Activated CD4-positive, alpha-beta T cell treated with anti-CD3 and anti-CD28 coated beads, Interleukin-2, amount 10 ng/mL, durations not matched to agents 7 days and 5 days (primary cell): ENCODE measurements around the gene HILPDA. TPM values are rescaled to one million over a fixed set of nuclear protein-coding genes. Genes with fewer than 3 reads are reported as not detected.
"Not testable (repeated sequence)": the region's sequence is repeated elsewhere in the genome, so short reads cannot be mapped to it uniquely, and the experiment has no call there.

ENCODE experiments used
- CTCF ChIA-PET: fragments of 350-600 bp; sonication (Branson Sonifier 250); formaldehyde crosslinking; loops from one replicate; lab custom pipeline; 2021; ENCODE audit warnings: antibody characterized with exemption; lab: Charles Lee
- POLR2A ChIA-PET: fragments of 350-600 bp; sonication (Branson Sonifier 250); formaldehyde crosslinking; loops from one replicate; lab custom pipeline; 2021; ENCODE audit warnings: antibody characterized with exemption; lab: Charles Lee
- DNase-seq: peaks from one replicate; pipeline ENCODE4 v3.0.0-alpha.2; 2020
- H3K27ac Mint-ChIP-seq: one replicate; pipeline ENCODE4 v1.8.0; 2021; ENCODE audit warnings: mild to moderate bottlenecking, moderate library complexity, mixed read lengths
- H3K27me3 Mint-ChIP-seq: one replicate; pipeline ENCODE4 v1.8.0; 2021; ENCODE audit warnings: mixed read lengths
- H3K36me3 Mint-ChIP-seq: one replicate; pipeline ENCODE4 v1.8.0; 2021; ENCODE audit warnings: low read depth, mixed read lengths
- H3K4me1 Mint-ChIP-seq: one replicate; pipeline ENCODE4 v1.8.0; 2021; ENCODE audit warnings: mixed read lengths
- H3K4me3 Mint-ChIP-seq: one replicate; pipeline ENCODE4 v1.8.0; 2021; ENCODE audit warnings: mild to moderate bottlenecking, moderate library complexity, mixed read lengths
- H3K9me3 Mint-ChIP-seq: one replicate; pipeline ENCODE4 v1.8.0; 2021; ENCODE audit warnings: mixed read lengths
- total RNA-seq, 2 experiments: library from RNA; stranded (reverse); gene quantifications; one replicate each; pipeline ENCODE4 v1.2.3, GENCODE V29; 2021

Gene HILPDA
- total RNA-seq, 2 experiments from 2014 or later = 10.8 to 11.9 TPM

- Mint-ChIP-seq H3K27me3 (peaks cover 10% of the 10 kb centered on the region), H3K9me3 (no peaks in the 10 kb centered on the region), H3K4me3 (peak overlapping the region; percentile 91), H3K27ac (peak overlapping the region; percentile 93), H3K4me1 (peaks cover 55% of the 10 kb centered on the region), H3K36me3 (peaks cover 6% of the 10 kb centered on the region)
- no peak for DNase-seq
- ChIA-PET CTCF (interaction anchor here (0.7 to 4.8 kb wide), 14 partner anchors 9 to 74 kb away, joined by 3 to 46 read pairs (median 4); partner anchors contain the start of gene METTL2B), POLR2A (interaction anchor here (0.7 to 0.8 kb wide), 2 partner anchors 15 to 26 kb away, joined by 3 to 4 read pairs; no protein-coding TSS in a partner anchor)
Observed at GRCh38 chr7:128454808-128455542, 703 bp upstream of the HILPDA start.

GRCh38 chr7:128456255-128456725 lies 612 bp downstream of the HILPDA start:
- Mint-ChIP-seq H3K4me1 (peaks cover 56% of the 10 kb centered on the region), H3K27ac (peak overlapping the region; percentile 93), H3K27me3 (peaks cover 10% of the 10 kb centered on the region), H3K36me3 (peaks cover 4% of the 10 kb centered on the region), H3K9me3 (no peaks in the 10 kb centered on the region), H3K4me3 (peak overlapping the region; percentile 91)
- ChIA-PET CTCF (interaction anchor here (1.2 to 4.8 kb wide), 3 partner anchors 15 to 73 kb away, joined by 3 to 46 read pairs (median 6); no protein-coding TSS in a partner anchor), POLR2A (no interaction called here)
- DNase-seq = no peak

GRCh38 chr7:128457385-128457784 lies 1.7 kb downstream of the HILPDA start:
- POLR2A ChIA-PET, H3K27me3 Mint-ChIP-seq: not testable (repeated sequence)

DNA sequence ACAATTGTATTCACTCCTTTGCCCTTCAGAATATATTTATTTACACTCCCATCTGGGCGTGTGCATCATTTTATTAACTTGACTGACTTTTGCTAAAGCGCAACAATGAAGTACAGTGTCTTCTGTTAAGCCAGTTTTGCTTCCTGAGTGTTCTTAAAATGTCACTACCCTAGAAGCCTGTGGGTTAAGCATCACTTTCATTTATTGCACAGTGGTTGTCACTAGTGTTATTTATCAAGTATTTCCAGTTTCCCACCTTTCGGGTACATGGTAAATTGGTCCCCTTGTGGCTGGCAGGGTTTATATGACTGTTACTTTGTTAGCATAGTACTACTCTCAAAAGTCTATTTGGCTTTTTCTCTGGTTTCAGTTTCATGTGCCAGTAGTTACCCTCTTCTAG lies 3.3 kb downstream of the HILPDA start:
- Mint-ChIP-seq H3K27me3 (no peaks in the 10 kb centered on the region), H3K9me3 (no peaks in the 10 kb centered on the region), H3K27ac (peak overlapping the region; percentile 74), H3K4me3 (peak overlapping the region; percentile 16), H3K36me3 (peaks cover 10% of the 10 kb centered on the region), H3K4me1 (peaks cover 47% of the 10 kb centered on the region)
- DNase-seq = no peak
- POLR2A ChIA-PET = interaction anchor here (0.7 kb wide), 1 partner anchor 28 kb away, joined by 3 read pairs; no protein-coding TSS in a partner anchor
- CTCF ChIA-PET = interaction anchor here (0.9 to 4.2 kb wide), 5 partner anchors 10 to 474 kb away, joined by 3 to 116 read pairs (median 3); no protein-coding TSS in a partner anchor

More at GRCh38 chr7:128457385-128457784, 1.7 kb downstream of the HILPDA start:
- DNase-seq, H3K36me3 Mint-ChIP-seq, H3K9me3 Mint-ChIP-seq, H3K27ac Mint-ChIP-seq: not testable (repeated sequence)
- peaks cover 51% of the 10 kb centered on the region for H3K4me1 Mint-ChIP-seq
- CTCF ChIA-PET = interaction anchor here (0.6 to 1.6 kb wide), 4 partner anchors 14 to 41 kb away, joined by 3 to 6 read pairs (median 4); no protein-coding TSS in a partner anchor
- peak overlapping the region; percentile 91 for H3K4me3 Mint-ChIP-seq

DNA sequence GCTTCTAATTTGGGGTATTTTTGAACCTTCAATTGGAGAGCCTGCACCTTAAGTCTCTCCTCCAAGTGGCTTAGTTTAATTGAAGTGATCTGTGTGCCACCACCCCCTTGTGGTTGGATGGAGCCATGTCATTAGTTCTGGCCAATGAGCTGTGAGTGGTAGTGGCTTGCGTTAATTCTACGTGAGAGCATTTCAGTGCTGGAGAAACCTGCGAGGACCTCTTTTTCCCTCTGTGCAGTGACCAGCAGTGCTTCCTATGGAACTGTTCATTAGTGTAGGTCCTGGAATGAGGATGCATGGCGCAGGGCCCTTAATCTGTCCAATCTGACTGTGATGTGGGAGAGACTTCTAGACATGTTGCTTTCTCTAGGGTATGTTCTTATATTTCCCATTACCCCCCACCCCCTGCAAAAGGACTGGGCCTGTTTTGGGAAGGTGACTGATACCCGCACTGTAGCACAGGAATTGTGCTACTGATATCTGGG lies 3.8 kb downstream of the HILPDA start:
- peaks cover 12% of the 10 kb centered on the region for H3K36me3 Mint-ChIP-seq
- peak overlapping the region; percentile 73 for H3K27ac Mint-ChIP-seq
- DNase-seq = peak; percentile 80
- H3K4me3 Mint-ChIP-seq = no peak overlapping the region
- ChIA-PET CTCF (interaction anchor here (0.6 to 4.2 kb wide), 11 partner anchors 10 to 474 kb away, joined by 3 to 116 read pairs (median 4); partner anchors contain the start of gene METTL2B), POLR2A (interaction anchor here (0.7 to 1.0 kb wide), 2 partner anchors 16 to 28 kb away, joined by 3 read pairs; no protein-coding TSS in a partner anchor)
- no peaks in the 10 kb centered on the region for H3K9me3 Mint-ChIP-seq
- H3K4me1 Mint-ChIP-seq = peaks cover 47% of the 10 kb centered on the region
- no peaks in the 10 kb centered on the region for H3K27me3 Mint-ChIP-seq

DNA sequence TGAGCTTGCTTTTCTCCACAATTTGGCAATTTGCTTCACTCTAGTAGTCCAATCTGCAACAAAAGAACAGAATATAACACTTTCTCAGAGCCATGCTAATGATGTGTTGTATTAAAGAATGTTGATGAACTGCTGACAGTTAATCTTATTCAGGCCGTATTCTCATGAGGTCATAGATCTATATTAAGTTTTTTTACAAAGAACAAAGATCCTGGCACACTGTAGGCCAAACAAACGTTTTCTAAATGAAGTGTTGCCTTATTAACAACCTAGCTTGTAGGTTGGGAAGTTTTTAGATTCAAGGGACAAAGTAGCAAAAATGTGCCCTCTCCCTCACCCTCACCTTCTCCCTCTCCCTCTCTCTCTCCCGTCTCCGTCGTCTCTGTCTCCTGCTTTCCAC lies 6.8 kb downstream of the HILPDA start:
- no peaks in the 10 kb centered on the region for H3K9me3 Mint-ChIP-seq
- H3K27ac Mint-ChIP-seq = no peak overlapping the region
- ChIA-PET CTCF (interaction anchor here (2.0 to 4.2 kb wide), 2 partner anchors 9 to 34 kb away, joined by 5 to 116 read pairs; no protein-coding TSS in a partner anchor), POLR2A (no interaction called here)
- H3K36me3 Mint-ChIP-seq = peaks cover 14% of the 10 kb centered on the region
- no peak overlapping the region for H3K4me3 Mint-ChIP-seq
- H3K27me3 Mint-ChIP-seq = no peaks in the 10 kb centered on the region
- DNase-seq = no peak
- peaks cover 25% of the 10 kb centered on the region for H3K4me1 Mint-ChIP-seq

GRCh38 chr7:128463345-128463744 lies 7.7 kb downstream of the HILPDA start:
- DNase-seq, CTCF ChIA-PET, H3K27me3 Mint-ChIP-seq: not testable (repeated sequence)

GRCh38 chr7:128463933-128464332 lies 8.3 kb downstream of the HILPDA start:
- H3K27ac Mint-ChIP-seq, H3K4me3 Mint-ChIP-seq, CTCF ChIA-PET, DNase-seq, POLR2A ChIA-PET, H3K27me3 Mint-ChIP-seq, H3K9me3 Mint-ChIP-seq: not testable (repeated sequence)
- H3K4me1 Mint-ChIP-seq = peaks cover 11% of the 10 kb centered on the region
- peaks cover 12% of the 10 kb centered on the region for H3K36me3 Mint-ChIP-seq

More at GRCh38 chr7:128463345-128463744, 7.7 kb downstream of the HILPDA start:
- H3K27ac Mint-ChIP-seq, POLR2A ChIA-PET, H3K9me3 Mint-ChIP-seq, H3K4me3 Mint-ChIP-seq: not testable (repeated sequence)
- H3K36me3 Mint-ChIP-seq = peaks cover 12% of the 10 kb centered on the region
- H3K4me1 Mint-ChIP-seq = peaks cover 17% of the 10 kb centered on the region

DNA sequence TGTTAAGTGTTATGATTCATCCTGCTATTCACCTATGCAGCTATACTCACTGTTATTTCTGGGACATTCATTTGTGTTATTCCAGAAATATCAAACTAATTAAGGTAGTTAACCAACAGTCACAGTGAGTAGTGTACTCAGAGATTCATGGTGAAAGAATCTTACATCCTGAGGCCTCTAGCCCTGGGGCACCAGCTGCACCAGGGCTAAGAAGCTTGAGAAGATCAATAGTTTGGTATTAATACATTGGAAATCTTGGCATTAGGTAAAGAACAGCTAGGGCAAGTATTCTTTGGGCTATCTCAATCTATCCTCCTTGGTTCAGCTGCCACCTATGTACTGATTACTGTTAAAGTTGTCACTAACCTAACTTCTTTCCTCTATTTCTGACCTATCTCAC lies 11.2 kb downstream of the HILPDA start:
- H3K4me1 Mint-ChIP-seq, H3K9me3 Mint-ChIP-seq, H3K4me3 Mint-ChIP-seq, H3K27me3 Mint-ChIP-seq, H3K27ac Mint-ChIP-seq, POLR2A ChIA-PET, CTCF ChIA-PET, DNase-seq: not testable (repeated sequence)
- H3K36me3 Mint-ChIP-seq = peaks cover 12% of the 10 kb centered on the region

- POLR2A ChIA-PET = not testable (repeated sequence)
Observed at GRCh38 chr7:128476402-128477335, 21.0 kb downstream of the HILPDA start, which contains the start of gene METTL2B. TSS of gene METTL2B (plus strand) at chr7:128476748. CDS start at chr7:128476766, 18 bp downstream.

GRCh38 chr7:128477336-128477690 lies 21.6 kb downstream of the HILPDA start:
- H3K9me3 Mint-ChIP-seq, H3K27me3 Mint-ChIP-seq, H3K36me3 Mint-ChIP-seq, POLR2A ChIA-PET, DNase-seq: not testable (repeated sequence)
- H3K27ac Mint-ChIP-seq = peak overlapping the region; percentile 96
- H3K4me1 Mint-ChIP-seq = peaks cover 26% of the 10 kb centered on the region
- peak overlapping the region; percentile 95 for H3K4me3 Mint-ChIP-seq
- CTCF ChIA-PET = interaction anchor here (1.5 kb wide), 1 partner anchor 17 kb away, joined by 5 read pairs; no protein-coding TSS in a partner anchor

More at GRCh38 chr7:128476402-128477335, 21.0 kb downstream of the HILPDA start, which contains the start of gene METTL2B:
- CTCF ChIA-PET = interaction anchor here (0.5 to 1.5 kb wide), 6 partner anchors 16 to 463 kb away, joined by 3 to 5 read pairs (median 4); no protein-coding TSS in a partner anchor
- H3K9me3 Mint-ChIP-seq, H3K36me3 Mint-ChIP-seq, H3K27me3 Mint-ChIP-seq: not testable (repeated sequence)
- Mint-ChIP-seq H3K27ac (peak within 1 kb of the TSS; percentile 96), H3K4me3 (peak within 1 kb of the TSS; percentile 95), H3K4me1 (peaks cover 26% of the 10 kb centered on the region)
- DNase-seq = peak; percentile 95

DNA sequence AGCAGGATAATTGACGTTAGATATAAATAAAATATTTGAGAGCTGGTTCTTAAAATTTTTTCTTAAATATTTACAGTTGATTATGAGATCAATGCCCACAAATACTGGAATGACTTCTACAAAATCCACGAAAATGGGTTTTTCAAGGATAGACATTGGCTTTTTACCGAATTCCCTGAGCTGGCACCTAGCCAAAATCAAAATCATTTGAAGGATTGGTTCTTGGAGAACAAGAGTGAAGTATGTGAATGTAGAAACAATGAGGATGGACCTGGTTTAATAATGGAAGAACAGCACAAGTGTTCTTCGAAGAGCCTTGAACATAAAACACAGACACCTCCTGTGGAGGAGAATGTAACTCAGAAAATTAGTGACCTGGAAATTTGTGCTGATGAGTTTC lies 23.4 kb downstream of the HILPDA start:
- H3K9me3 Mint-ChIP-seq, POLR2A ChIA-PET, CTCF ChIA-PET, DNase-seq, H3K27me3 Mint-ChIP-seq: not testable (repeated sequence)
- Mint-ChIP-seq H3K4me3 (peak overlapping the region; percentile 22), H3K36me3 (peaks cover 11% of the 10 kb centered on the region), H3K27ac (peak overlapping the region; percentile 64), H3K4me1 (peaks cover 26% of the 10 kb centered on the region)
